DND-41 (cell line): ENCODE data around the gene UNC13D.

Experiments used
- ATAC-seq: fragments of 200-7000 bp; cut with Tn5 transposase; 3 replicates; pipeline ENCODE4 v1.9.1; 2021; ENCODE audit warnings: low read depth; ENCODE audit not compliant: insufficient read depth
- DNase-seq: peaks from one replicate; pipeline ENCODE4 v3.0.0-alpha.2; 2020
- H2AFZ ChIP-seq: 2 replicates; pipeline ENCODE4 v1.6.0; 2012; ENCODE audit warnings: low read depth, low read length
- H3K27ac ChIP-seq: 2 replicates; pipeline ENCODE4 v1.5.1; 2012; ENCODE audit warnings: low read length, inconsistent platforms
- H3K27me3 ChIP-seq: fragments of 200-600 bp; sonication (generic); 2 replicates; pipeline ENCODE4 v1.6.0; 2012; ENCODE audit warnings: low read length, mild to moderate bottlenecking, inconsistent platforms; ENCODE audit not compliant: insufficient read depth, poor library complexity
- H3K36me3 ChIP-seq: 2 replicates; pipeline ENCODE4 v1.5.1; 2012; ENCODE audit warnings: low read length, inconsistent platforms; ENCODE audit not compliant: insufficient read depth
- H3K4me1 ChIP-seq: 2 replicates; pipeline ENCODE4 v1.5.1; 2012; ENCODE audit warnings: mild to moderate bottlenecking, low read length; ENCODE audit not compliant: insufficient read depth
- H3K4me2 ChIP-seq: 2 replicates; pipeline ENCODE4 v1.6.0; 2012; ENCODE audit warnings: mild to moderate bottlenecking, moderate library complexity, low read length, inconsistent platforms; ENCODE audit not compliant: insufficient read depth
- H3K4me3 ChIP-seq, 2 experiments: fragments of 200-600 bp in 1 of 2; shearing (Covaris generic) in 1 of 2; 2 replicates each; pipeline ENCODE4 v1.5.1; 2012 to 2016; ENCODE audit warnings: inconsistent platforms in 2 of 2, low read length in 2 of 2, mild to moderate bottlenecking in 2 of 2, low read depth in 1 of 2, moderate library complexity in 1 of 2
- H3K79me2 ChIP-seq: 2 replicates; pipeline ENCODE4 v1.6.0; 2012; ENCODE audit warnings: low read length, inconsistent platforms; ENCODE audit not compliant: insufficient read depth
- H3K9ac ChIP-seq: 2 replicates; pipeline ENCODE4 v1.6.0; 2012; ENCODE audit warnings: low read depth, mild to moderate bottlenecking, inconsistent platforms, low read length, moderate library complexity
- H3K9me3 ChIP-seq: 2 replicates; pipeline ENCODE4 v1.5.1; 2012; ENCODE audit warnings: low read length, moderate library complexity, mild to moderate bottlenecking, inconsistent platforms; ENCODE audit not compliant: insufficient read depth, severe bottlenecking
- H4K20me1 ChIP-seq: 2 replicates; pipeline ENCODE4 v1.6.0; 2012; ENCODE audit warnings: low read length; ENCODE audit not compliant: insufficient read depth
- CTCF ChIP-seq: IDR thresholded peaks from 2 replicates; pipeline ENCODE4 v1.5.1; 2012; ENCODE audit warnings: borderline replicate concordance, low read length, moderate library complexity, mild to moderate bottlenecking; ENCODE audit not compliant: poor library complexity, severe bottlenecking; ENCODE audit errors: extremely low read depth
- EZH2 ChIP-seq: IDR thresholded peaks from 3 replicates; pipeline ENCODE4 v1.6.1; 2012; ENCODE audit warnings: borderline replicate concordance, low read depth, mild to moderate bottlenecking, moderate library complexity, low read length, inconsistent platforms; ENCODE audit not compliant: severe bottlenecking

UNC13D gene

DNA sequence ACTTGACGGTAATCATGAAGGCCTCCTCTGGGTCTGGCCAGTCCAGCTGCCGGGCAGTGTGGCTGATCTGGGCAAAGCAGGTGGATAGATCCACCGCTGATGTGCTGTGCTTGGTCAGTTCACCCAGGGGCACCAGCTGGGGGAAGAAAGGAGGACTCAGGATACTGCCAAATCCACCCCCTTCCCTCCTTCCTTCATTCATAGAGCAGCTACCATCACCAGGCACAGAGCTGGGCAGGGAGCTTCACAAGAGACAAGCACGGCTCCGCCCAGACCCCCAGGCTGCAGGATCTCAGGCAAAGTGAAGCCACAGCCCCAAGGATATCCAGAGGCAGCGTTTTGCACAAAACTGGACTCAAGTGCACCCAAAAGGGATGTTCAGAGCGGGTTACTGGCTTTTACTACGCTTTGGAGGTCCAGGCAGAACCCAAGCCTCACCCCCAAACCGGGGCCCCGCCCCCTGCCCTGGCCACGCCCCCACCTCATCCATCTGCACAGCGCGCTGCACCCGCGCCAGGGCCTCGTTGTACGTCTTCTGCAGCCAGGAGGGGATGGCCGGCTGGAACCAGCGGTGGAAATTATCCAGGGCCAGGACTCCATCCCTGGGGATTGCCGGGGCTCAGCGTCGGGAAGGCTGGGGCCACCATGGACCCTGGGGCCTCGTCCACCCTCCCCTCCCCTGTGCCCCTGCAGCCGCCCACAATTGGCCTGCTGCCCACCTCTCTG lies 9.1 kb downstream of the UNC13D start:
- Histone ChIP-seq H3K4me3 (no peak overlapping the region), H3K36me3 (peaks cover 55% of the 10 kb centered on the region), H3K79me2 (no peaks in the 10 kb centered on the region), H3K4me2 (no peak overlapping the region), H3K27me3 (no peaks in the 10 kb centered on the region), H3K4me1 (no peaks in the 10 kb centered on the region), H2AFZ (no peak overlapping the region), H3K9ac (no peak overlapping the region), H4K20me1 (peaks cover 2% of the 10 kb centered on the region; the same call in 1 of the 2 replicates), H3K27ac (no peak overlapping the region), H3K9me3 (no peaks in the 10 kb centered on the region)
- DNase-seq (no peak), ATAC-seq (no peak)
- TF ChIP-seq CTCF: no peak
- TF ChIP-seq EZH2: no peak

GRCh38 chr17:75834279-75834920 lies 9.8 kb downstream of the UNC13D start:
- no peaks in the 10 kb centered on the region for H3K27me3 ChIP-seq
- H3K9me3 ChIP-seq: no peaks in the 10 kb centered on the region
- no peak overlapping the region for H2AFZ ChIP-seq
- H3K27ac ChIP-seq: no peak overlapping the region
- no peaks in the 10 kb centered on the region for H3K4me1 ChIP-seq
- no peak overlapping the region for H3K9ac ChIP-seq
- H3K36me3 ChIP-seq: peaks cover 55% of the 10 kb centered on the region
- peaks cover 3% of the 10 kb centered on the region; the same call in 1 of the 2 replicates for H4K20me1 ChIP-seq
- H3K4me3 ChIP-seq: no peak overlapping the region
- ATAC-seq (no peak), DNase-seq (no peak)
- no peak overlapping the region for H3K4me2 ChIP-seq
- no peaks in the 10 kb centered on the region for H3K79me2 ChIP-seq
- TF ChIP-seq CTCF (no peak), EZH2 (no peak)

GRCh38 chr17:75832652-75833400 lies 11.4 kb downstream of the UNC13D start:
- Histone ChIP-seq H3K79me2 (no peaks in the 10 kb centered on the region), H2AFZ (no peak overlapping the region), H3K27me3 (no peaks in the 10 kb centered on the region), H3K4me1 (no peaks in the 10 kb centered on the region), H3K9me3 (no peaks in the 10 kb centered on the region), H3K27ac (no peak overlapping the region), H3K4me3 (no peak overlapping the region), H3K4me2 (no peak overlapping the region), H4K20me1 (peaks cover 6% of the 10 kb centered on the region; the same call in 1 of the 2 replicates), H3K9ac (no peak overlapping the region), H3K36me3 (peaks cover 62% of the 10 kb centered on the region)
- no peak for TF ChIP-seq CTCF
- no peak for TF ChIP-seq EZH2
- DNase-seq: peak; percentile 25
- ATAC-seq: peak; percentile 37
